Measurements from ENCODE around the gene SH3GLB1.

SH3GLB1 gene

DNA sequence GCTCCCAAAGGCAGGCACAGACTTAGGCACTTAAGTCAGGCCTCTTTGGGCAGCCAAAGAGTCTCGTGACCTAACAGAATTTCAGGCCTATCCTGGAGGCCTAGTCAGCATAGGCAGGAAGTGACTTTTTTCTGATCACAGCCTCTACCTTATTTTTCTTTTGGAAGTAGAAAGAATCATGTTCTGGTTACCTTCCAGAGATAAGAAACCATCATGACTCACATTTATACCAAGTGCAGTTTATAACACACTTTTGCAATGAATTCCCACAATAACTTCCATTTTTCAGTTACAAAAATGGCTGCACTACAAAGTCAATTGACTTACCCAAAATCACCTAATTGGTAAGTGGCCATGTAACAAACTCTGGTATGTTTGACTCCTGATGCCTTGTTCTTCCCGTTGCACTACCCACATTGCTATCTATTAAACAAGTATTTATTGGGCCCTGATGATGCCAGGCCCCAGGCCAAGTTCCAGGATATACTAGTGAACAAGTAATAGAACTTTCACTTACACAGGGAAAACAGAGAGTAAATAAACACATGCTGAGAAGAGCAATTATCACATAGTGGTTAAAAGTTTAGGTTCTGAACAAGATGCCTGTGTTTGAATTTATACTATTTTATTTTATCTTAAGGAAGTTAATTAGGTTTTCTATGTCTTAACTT lies 74.3 kb downstream of the SH3GLB1 start:
- no peak for TF ChIP-seq CTCF (IDR thresholded peaks at IDR 0.05)
- Mint-ChIP-seq H3K4me3 (no peak overlapping the region), H3K27ac (peak overlapping the region; percentile 50), H3K27me3 (ENCODE audit: low read depth, poor library complexity) (no peaks in the 10 kb centered on the region), H3K9me3 (peaks cover 24% of the 10 kb centered on the region), H3K36me3 (ENCODE audit: low read depth) (peaks cover 8% of the 10 kb centered on the region), H3K4me1 (peaks cover 25% of the 10 kb centered on the region)
- no peak for DNase-seq

GRCh38 chr1:86779308-86780191 lies 75.2 kb downstream of the SH3GLB1 start:
- DNase-seq = no peak
- peaks cover 32% of the 10 kb centered on the region for H3K9me3 Mint-ChIP-seq
- H3K36me3 Mint-ChIP-seq (ENCODE audit: low read depth) = peaks cover 8% of the 10 kb centered on the region
- peaks cover 17% of the 10 kb centered on the region for H3K4me1 Mint-ChIP-seq
- no peak overlapping the region for H3K27ac Mint-ChIP-seq
- TF ChIP-seq CTCF (IDR thresholded peaks at IDR 0.05) = no peak
- no peaks in the 10 kb centered on the region for H3K27me3 Mint-ChIP-seq (ENCODE audit: low read depth, poor library complexity)
- no peak overlapping the region for H3K4me3 Mint-ChIP-seq

- Mint-ChIP-seq H3K27me3 (ENCODE audit: low read depth, poor library complexity) (peaks cover 4% of the 10 kb centered on the region), H3K4me3 (no peak overlapping the region)
Measured at GRCh38 chr1:86782482-86782881, 78.1 kb downstream of the SH3GLB1 start.

DNA sequence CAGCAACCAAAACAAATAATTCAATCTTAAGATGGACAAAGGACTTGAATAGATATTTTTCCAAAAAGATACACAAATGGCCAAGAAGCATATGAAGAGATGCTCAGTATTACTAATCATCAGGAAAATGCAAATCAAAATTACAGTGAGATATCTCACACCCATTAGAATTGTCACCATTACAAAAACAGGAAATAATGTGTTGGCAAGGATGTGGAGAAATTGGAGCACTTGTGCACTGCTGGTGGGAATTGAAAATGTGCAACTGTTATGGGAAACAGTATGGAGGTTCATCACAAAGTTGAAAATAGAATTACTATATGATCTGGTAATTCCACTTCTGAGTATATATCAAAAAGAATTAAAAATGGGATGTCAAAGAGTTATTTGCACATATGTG lies 83.2 kb downstream of the SH3GLB1 start:
- TF ChIP-seq CTCF (IDR thresholded peaks at IDR 0.05) = no peak
- no peak for DNase-seq
- no peak overlapping the region for H3K27ac Mint-ChIP-seq
- no peak overlapping the region for H3K4me3 Mint-ChIP-seq
- H3K4me1 Mint-ChIP-seq = no peaks in the 10 kb centered on the region
- peaks cover 7% of the 10 kb centered on the region for H3K27me3 Mint-ChIP-seq (ENCODE audit: low read depth, poor library complexity)
- peaks cover 37% of the 10 kb centered on the region for H3K9me3 Mint-ChIP-seq
- H3K36me3 Mint-ChIP-seq (ENCODE audit: low read depth) = no peaks in the 10 kb centered on the region

More at GRCh38 chr1:86782482-86782881, 78.1 kb downstream of the SH3GLB1 start:
- TF ChIP-seq CTCF (IDR thresholded peaks at IDR 0.05) = no peak
- Mint-ChIP-seq H3K9me3 (peaks cover 57% of the 10 kb centered on the region), H3K4me1 (no peaks in the 10 kb centered on the region), H3K27ac (no peak overlapping the region), H3K36me3 (ENCODE audit: low read depth) (peaks cover 8% of the 10 kb centered on the region)
- no peak for DNase-seq

DNA sequence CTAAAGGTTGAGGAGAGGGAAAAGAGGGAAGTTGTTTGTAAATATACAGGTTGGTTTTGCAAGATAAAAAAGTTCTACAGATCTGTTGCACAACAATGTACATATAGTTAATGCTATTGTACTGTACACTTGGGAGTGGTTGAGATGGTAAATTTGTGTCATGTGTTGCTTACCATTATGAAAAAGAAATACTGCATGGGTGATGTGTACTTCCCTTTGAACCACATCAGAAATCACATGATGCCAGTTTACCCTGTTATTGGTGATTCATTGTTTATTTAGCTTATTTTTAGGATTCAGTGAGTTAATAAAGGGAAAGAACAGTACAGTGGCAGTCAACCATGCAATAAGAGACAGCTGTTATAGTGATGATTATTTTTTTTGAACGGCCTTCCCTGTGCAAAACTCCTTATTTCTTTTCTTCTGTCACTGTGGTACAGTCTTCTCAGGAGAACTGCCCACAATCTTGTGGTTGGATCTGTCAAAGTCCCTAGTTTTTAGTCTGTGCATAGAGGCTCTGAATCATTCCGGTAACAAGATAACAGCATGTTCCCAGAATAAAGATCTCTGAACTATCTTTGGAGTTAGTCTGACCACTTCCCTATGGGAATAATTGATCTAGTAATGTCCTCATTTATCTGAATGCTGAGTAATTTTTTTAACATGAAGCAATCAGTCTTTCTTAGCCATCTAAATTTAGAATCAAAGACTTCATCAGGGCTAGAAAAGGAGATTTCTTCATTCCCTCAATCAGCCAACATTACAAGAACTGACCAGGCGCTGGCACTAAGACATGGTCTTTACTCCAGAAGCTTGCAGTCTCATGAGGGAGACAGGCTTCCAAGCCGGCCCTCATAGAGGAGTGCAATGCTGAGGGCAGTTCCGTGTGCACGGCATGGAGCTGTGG lies 84.2 kb downstream of the SH3GLB1 start:
- Mint-ChIP-seq H3K9me3 (peaks cover 33% of the 10 kb centered on the region), H3K4me1 (peaks cover 7% of the 10 kb centered on the region), H3K36me3 (ENCODE audit: low read depth) (no peaks in the 10 kb centered on the region), H3K4me3 (no peak overlapping the region), H3K27ac (no peak overlapping the region), H3K27me3 (ENCODE audit: low read depth, poor library complexity) (peaks cover 7% of the 10 kb centered on the region)
- TF ChIP-seq CTCF (IDR thresholded peaks at IDR 0.05) = no peak
- no peak for DNase-seq

Data from nephron progenitor cell (in vitro differentiated cells).